ENCODE data around the gene TMEM131.

Gene TMEM131

DNA sequence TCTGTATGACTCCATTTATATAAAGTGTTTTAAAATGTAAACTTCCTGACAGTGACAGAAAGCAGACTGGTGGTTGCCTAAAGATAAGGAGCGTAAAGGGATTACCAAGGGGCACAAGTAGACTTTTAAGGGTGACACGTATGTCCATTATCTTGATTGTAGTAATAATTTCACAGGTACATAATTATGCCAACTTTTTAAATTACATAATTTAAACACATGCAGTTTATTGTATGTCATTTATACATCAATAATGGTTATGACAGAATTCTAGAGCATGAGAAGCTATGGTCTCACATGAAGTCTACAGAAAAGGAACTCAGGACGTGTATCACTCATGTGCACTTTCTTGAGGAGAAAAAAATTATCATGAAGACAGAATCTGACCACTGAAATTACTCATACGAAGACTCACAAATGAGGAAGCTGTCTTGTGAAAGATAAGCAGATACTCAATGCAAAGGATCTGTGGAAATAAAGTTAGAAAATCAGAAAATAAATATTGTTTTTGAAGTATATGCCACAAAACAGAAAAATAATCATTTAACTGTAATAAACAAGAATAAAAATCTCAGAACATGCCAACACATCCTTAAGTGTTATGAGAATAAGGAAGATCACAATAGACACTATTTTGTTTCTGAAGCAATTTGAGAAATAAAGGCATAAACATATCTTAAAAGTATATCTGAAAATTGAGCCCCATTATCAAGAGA lies 84.4 kb downstream of the TMEM131 start:
- no peak overlapping the region for H3K9ac ChIP-seq (ENCODE audit: low read depth, low read length)
- peaks cover 4% of the 10 kb centered on the region; the same call in 1 of the 2 replicates for H3K36me3 ChIP-seq (ENCODE audit: insufficient read depth, low read length)
- no peak overlapping the region for H3K27ac ChIP-seq (ENCODE audit: low read length)
- H2AFZ ChIP-seq (ENCODE audit: low read depth, low read length), result no peak overlapping the region
- DNase-seq (no peak), ATAC-seq (ENCODE audit: insufficient read depth, low read depth) (no peak)
- no peak overlapping the region for H3K4me2 ChIP-seq (ENCODE audit: insufficient read depth, low read length)
- H4K20me1 ChIP-seq (ENCODE audit: insufficient read depth, low read length), result no peaks in the 10 kb centered on the region
- H3K4me3 ChIP-seq (ENCODE audit: low read depth in 1 of 2, low read length in 2 of 2), result no peak overlapping the region
- TF ChIP-seq EZH2 (IDR thresholded peaks at IDR 0.05; ENCODE audit: borderline replicate concordance, low read depth, low read length, severe bottlenecking), result no peak
- TF ChIP-seq, protein P1, sequence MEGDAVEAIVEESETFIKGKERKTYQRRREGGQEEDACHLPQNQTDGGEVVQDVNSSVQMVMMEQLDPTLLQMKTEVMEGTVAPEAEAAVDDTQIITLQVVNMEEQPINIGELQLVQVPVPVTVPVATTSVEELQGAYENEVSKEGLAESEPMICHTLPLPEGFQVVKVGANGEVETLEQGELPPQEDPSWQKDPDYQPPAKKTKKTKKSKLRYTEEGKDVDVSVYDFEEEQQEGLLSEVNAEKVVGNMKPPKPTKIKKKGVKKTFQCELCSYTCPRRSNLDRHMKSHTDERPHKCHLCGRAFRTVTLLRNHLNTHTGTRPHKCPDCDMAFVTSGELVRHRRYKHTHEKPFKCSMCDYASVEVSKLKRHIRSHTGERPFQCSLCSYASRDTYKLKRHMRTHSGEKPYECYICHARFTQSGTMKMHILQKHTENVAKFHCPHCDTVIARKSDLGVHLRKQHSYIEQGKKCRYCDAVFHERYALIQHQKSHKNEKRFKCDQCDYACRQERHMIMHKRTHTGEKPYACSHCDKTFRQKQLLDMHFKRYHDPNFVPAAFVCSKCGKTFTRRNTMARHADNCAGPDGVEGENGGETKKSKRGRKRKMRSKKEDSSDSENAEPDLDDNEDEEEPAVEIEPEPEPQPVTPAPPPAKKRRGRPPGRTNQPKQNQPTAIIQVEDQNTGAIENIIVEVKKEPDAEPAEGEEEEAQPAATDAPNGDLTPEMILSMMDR (IDR thresholded peaks at IDR 0.05; ENCODE audit: borderline replicate concordance, extremely low read depth, low read length, poor library complexity, severe bottlenecking), result no peak
- no peaks in the 10 kb centered on the region for H3K9me3 ChIP-seq (ENCODE audit: insufficient read depth, low read length, severe bottlenecking)
- no peaks in the 10 kb centered on the region for H3K27me3 ChIP-seq (ENCODE audit: insufficient read depth, low read length, poor library complexity)
- peaks cover 8% of the 10 kb centered on the region; the same call in 1 of the 2 replicates for H3K4me1 ChIP-seq (ENCODE audit: insufficient read depth, low read length)
- peaks cover 6% of the 10 kb centered on the region; the same call in 1 of the 2 replicates for H3K79me2 ChIP-seq (ENCODE audit: insufficient read depth, low read length)

DNA sequence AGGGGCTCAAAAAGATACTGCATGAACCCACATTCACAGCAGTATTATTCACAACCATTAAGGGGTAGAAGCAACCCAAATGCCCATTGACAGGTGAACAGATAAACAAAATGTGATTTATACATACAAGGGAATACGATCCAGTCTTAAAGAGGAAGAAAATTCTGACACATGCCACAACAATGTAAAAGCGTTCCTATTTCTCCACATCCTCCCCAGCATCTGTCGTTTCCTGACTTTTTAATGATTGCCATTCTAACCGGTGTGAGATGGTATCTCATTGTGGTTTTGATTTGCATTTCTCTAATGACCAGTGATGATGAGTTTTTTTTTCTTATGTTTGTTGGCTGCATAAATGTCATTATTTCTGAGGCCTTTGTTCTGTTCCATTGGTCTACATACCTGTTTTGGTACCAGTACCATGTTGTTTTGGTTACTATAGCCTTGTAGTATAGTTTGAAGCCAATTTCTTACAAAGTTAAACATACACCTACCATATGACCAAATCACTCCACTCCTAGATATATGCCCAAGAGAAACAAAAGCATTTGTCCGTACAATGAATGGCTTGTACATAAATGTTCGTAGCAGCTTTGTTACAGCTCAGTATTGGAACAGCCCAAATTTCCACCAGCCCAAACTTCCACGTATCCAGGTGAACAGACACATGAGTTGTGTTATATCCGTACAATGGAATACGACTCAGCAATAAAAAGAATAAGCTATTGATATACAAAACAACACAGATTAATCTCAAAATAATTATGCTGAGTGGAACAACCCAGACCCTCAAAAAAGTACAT lies 85.1 kb downstream of the TMEM131 start:
- DNase-seq, result no peak
- H4K20me1 ChIP-seq (ENCODE audit: insufficient read depth, low read length), result no peaks in the 10 kb centered on the region
- no peak overlapping the region for H3K4me2 ChIP-seq (ENCODE audit: insufficient read depth, low read length)
- no peak overlapping the region for H3K9ac ChIP-seq (ENCODE audit: low read depth, low read length)
- no peak overlapping the region for H3K27ac ChIP-seq (ENCODE audit: low read length)
- no peaks in the 10 kb centered on the region for H3K9me3 ChIP-seq (ENCODE audit: insufficient read depth, low read length, severe bottlenecking)
- peaks cover 4% of the 10 kb centered on the region; the same call in 1 of the 2 replicates for H3K36me3 ChIP-seq (ENCODE audit: insufficient read depth, low read length)
- TF ChIP-seq, protein P1 (IDR thresholded peaks at IDR 0.05; ENCODE audit: borderline replicate concordance, extremely low read depth, low read length, poor library complexity, severe bottlenecking), result no peak
- no peak for TF ChIP-seq EZH2 (IDR thresholded peaks at IDR 0.05; ENCODE audit: borderline replicate concordance, low read depth, low read length, severe bottlenecking)
- peaks cover 8% of the 10 kb centered on the region; the same call in 1 of the 2 replicates for H3K4me1 ChIP-seq (ENCODE audit: insufficient read depth, low read length)
- no peak for ATAC-seq (ENCODE audit: insufficient read depth, low read depth)
- H3K27me3 ChIP-seq (ENCODE audit: insufficient read depth, low read length, poor library complexity), result no peaks in the 10 kb centered on the region
- peaks cover 2% of the 10 kb centered on the region; the same call in 1 of the 2 replicates for H3K79me2 ChIP-seq (ENCODE audit: insufficient read depth, low read length)
- H3K4me3 ChIP-seq (ENCODE audit: low read depth in 1 of 2, low read length in 2 of 2), result no peak overlapping the region
- H2AFZ ChIP-seq (ENCODE audit: low read depth, low read length), result no peak overlapping the region

DNA sequence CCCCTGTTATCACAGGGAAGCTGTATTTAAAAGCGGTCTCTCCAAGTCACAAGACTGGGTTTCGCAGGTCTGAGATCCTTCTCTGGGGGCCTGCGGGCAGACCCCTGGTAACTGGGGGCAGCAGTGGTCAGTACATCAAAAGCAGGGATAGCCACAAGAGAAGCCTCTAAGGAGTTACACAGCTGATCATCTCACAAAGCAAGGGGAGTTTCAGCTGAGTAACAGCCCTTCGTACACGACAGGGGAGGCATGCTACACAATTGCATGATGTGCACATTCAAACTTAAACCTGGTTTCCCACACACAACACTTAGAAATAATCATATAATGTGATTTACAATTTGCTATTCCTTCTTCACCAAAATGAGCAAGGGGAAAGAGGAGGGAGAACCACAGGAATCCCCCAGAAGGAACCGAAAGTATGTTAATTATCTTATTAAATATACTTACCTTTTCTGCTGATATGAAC lies 87.5 kb downstream of the TMEM131 start:
- Histone ChIP-seq H3K4me2 (ENCODE audit: insufficient read depth, low read length) (no peak overlapping the region), H4K20me1 (ENCODE audit: insufficient read depth, low read length) (no peaks in the 10 kb centered on the region), H3K4me1 (ENCODE audit: insufficient read depth, low read length) (no peaks in the 10 kb centered on the region), H3K36me3 (ENCODE audit: insufficient read depth, low read length) (peaks cover 4% of the 10 kb centered on the region; the same call in 1 of the 2 replicates), H3K9me3 (ENCODE audit: insufficient read depth, low read length, severe bottlenecking) (no peaks in the 10 kb centered on the region), H2AFZ (ENCODE audit: low read depth, low read length) (no peak overlapping the region), H3K79me2 (ENCODE audit: insufficient read depth, low read length) (peaks cover 2% of the 10 kb centered on the region; the same call in 1 of the 2 replicates), H3K27me3 (ENCODE audit: insufficient read depth, low read length, poor library complexity) (no peaks in the 10 kb centered on the region), H3K4me3 (ENCODE audit: low read depth in 1 of 2, low read length in 2 of 2) (no peak overlapping the region), H3K27ac (ENCODE audit: low read length) (no peak overlapping the region), H3K9ac (ENCODE audit: low read depth, low read length) (no peak overlapping the region)
- TF ChIP-seq EZH2 (IDR thresholded peaks at IDR 0.05; ENCODE audit: borderline replicate concordance, low read depth, low read length, severe bottlenecking), result no peak
- TF ChIP-seq, protein P1 (IDR thresholded peaks at IDR 0.05; ENCODE audit: borderline replicate concordance, extremely low read depth, low read length, poor library complexity, severe bottlenecking), result no peak
- DNase-seq, result no peak
- ATAC-seq (ENCODE audit: insufficient read depth, low read depth), result no peak

All from DND-41 (cell line).